Effector CD8-positive, alpha-beta T cell (primary cell): ENCODE measurements around the gene RAPGEF2.
"Not testable (repeated sequence)": the region's sequence is repeated elsewhere in the genome, so short reads cannot be mapped to it uniquely, and the experiment has no call there.

ENCODE experiments used
- DNase-seq: peaks from one replicate; lab custom pipeline; 2025; lab: John Stamatoyannopoulos, UW

RAPGEF2 gene

GRCh38 chr4:159239629-159240028, 136.8 kb downstream of the RAPGEF2 start:
- no peak for DNase-seq

GRCh38 chr4:159240046-159240445, 137.2 kb downstream of the RAPGEF2 start:
- no peak for DNase-seq

- no peak for DNase-seq
Observed at GRCh38 chr4:159240687-159241086, 137.8 kb downstream of the RAPGEF2 start.

- no peak for DNase-seq
Observed at GRCh38 chr4:159242427-159242826, 139.5 kb downstream of the RAPGEF2 start.

- no peak for DNase-seq
Observed at GRCh38 chr4:159248384-159249178, 145.7 kb downstream of the RAPGEF2 start.

GRCh38 chr4:159250751-159251325, 148.0 kb downstream of the RAPGEF2 start:
- DNase-seq: no peak

GRCh38 chr4:159251580-159251979, 148.7 kb downstream of the RAPGEF2 start:
- not testable (repeated sequence) for DNase-seq

GRCh38 chr4:159252491-159252890, 149.6 kb downstream of the RAPGEF2 start:
- no peak for DNase-seq

GRCh38 chr4:159256037-159256436, 153.2 kb downstream of the RAPGEF2 start:
- no peak for DNase-seq

- no peak for DNase-seq
Observed at GRCh38 chr4:159258889-159259560, 156.1 kb downstream of the RAPGEF2 start.

GRCh38 chr4:159264057-159264456, 161.2 kb downstream of the RAPGEF2 start:
- no peak for DNase-seq

- DNase-seq: no peak
Observed at GRCh38 chr4:159266981-159267868, 164.3 kb downstream of the RAPGEF2 start.

GRCh38 chr4:159267869-159268285, 165.0 kb downstream of the RAPGEF2 start:
- DNase-seq: no peak

GRCh38 chr4:159268607-159269006, 165.7 kb downstream of the RAPGEF2 start:
- DNase-seq: no peak

GRCh38 chr4:159269116-159269515, 166.2 kb downstream of the RAPGEF2 start:
- no peak for DNase-seq

- no peak for DNase-seq
Observed at GRCh38 chr4:159269956-159270355, 167.1 kb downstream of the RAPGEF2 start.

GRCh38 chr4:159271856-159272255, 169.0 kb downstream of the RAPGEF2 start:
- no peak for DNase-seq

- DNase-seq: no peak
Observed at GRCh38 chr4:159272273-159273140, 169.6 kb downstream of the RAPGEF2 start.

GRCh38 chr4:159273141-159273438, 170.2 kb downstream of the RAPGEF2 start:
- DNase-seq: no peak

GRCh38 chr4:159273841-159274240, 171.0 kb downstream of the RAPGEF2 start:
- no peak for DNase-seq

GRCh38 chr4:159278399-159278798, 175.5 kb downstream of the RAPGEF2 start:
- no peak for DNase-seq
